Epithelial cell of proximal tubule (primary cell): Measurements from ENCODE around the gene KLHL40. TPM values are rescaled to one million over a fixed set of nuclear protein-coding genes. Genes with fewer than 3 reads are reported as not detected.

Experiments
- DNase-seq: peaks from one replicate; pipeline ENCODE4 v3.0.0-alpha.2; 2011; ENCODE audit warnings: low read depth
- H3K4me3 ChIP-seq: 2 replicates; pipeline ENCODE4 v1.5.1; 2011; ENCODE audit warnings: low read depth, mild to moderate bottlenecking, low read length
- CTCF ChIP-seq: conservative IDR thresholded peaks from 2 replicates; pipeline ENCODE4 v1.5.1; 2012; ENCODE audit warnings: low read depth, mild to moderate bottlenecking, low read length
- total RNA-seq: library from RNA; depleted of rRNA; stranded (reverse); fragments of >200 nt; gene quantifications from 2 replicates; pipeline ENCODE4 v1.2.3, GENCODE V29; 2015

Gene KLHL40
- total RNA-seq, 1 donor from 2014 or later, result not detected

- no peak for TF ChIP-seq CTCF
- DNase-seq, result no peak
- no peak overlapping the region for H3K4me3 ChIP-seq
These were observed 6.7 kb downstream of the KLHL40 start for GRCh38 chr3:42691816-42692666.

- no peak for TF ChIP-seq CTCF
- DNase-seq, result no peak
- H3K4me3 ChIP-seq, result no peak overlapping the region
These were observed 7.6 kb downstream of the KLHL40 start for GRCh38 chr3:42692667-42693529.

GRCh38 chr3:42693530-42693930, 8.2 kb downstream of the KLHL40 start:
- no peak overlapping the region for H3K4me3 ChIP-seq

DNA sequence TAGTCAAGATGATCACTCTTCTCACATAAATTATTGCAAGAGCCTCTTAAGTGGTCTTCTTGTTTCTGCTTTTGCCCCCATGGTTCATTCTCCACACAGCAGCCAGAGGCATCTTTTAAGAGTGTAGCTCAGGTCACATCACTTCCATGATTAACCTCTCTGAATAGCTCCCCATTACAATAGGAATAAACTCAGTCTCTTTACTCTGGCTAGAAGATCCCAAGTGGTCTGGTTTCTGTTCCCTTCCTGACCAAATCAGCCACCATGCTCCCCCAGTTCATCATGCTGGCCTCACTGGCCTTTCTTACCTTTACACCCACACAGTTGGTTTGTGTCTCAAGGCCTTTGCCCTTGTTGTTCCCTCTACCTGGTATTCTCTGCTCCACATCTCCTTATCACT, 9.0 kb downstream of the KLHL40 start:
- DNase-seq, result no peak
- TF ChIP-seq CTCF, result no peak
- H3K4me3 ChIP-seq, result no peak overlapping the region

More at GRCh38 chr3:42693530-42693930, 8.2 kb downstream of the KLHL40 start:
- TF ChIP-seq CTCF, result no peak
- DNase-seq, result no peak

GRCh38 chr3:42696356-42697288, 11.3 kb downstream of the KLHL40 start:
- TF ChIP-seq CTCF, result no peak

DNA sequence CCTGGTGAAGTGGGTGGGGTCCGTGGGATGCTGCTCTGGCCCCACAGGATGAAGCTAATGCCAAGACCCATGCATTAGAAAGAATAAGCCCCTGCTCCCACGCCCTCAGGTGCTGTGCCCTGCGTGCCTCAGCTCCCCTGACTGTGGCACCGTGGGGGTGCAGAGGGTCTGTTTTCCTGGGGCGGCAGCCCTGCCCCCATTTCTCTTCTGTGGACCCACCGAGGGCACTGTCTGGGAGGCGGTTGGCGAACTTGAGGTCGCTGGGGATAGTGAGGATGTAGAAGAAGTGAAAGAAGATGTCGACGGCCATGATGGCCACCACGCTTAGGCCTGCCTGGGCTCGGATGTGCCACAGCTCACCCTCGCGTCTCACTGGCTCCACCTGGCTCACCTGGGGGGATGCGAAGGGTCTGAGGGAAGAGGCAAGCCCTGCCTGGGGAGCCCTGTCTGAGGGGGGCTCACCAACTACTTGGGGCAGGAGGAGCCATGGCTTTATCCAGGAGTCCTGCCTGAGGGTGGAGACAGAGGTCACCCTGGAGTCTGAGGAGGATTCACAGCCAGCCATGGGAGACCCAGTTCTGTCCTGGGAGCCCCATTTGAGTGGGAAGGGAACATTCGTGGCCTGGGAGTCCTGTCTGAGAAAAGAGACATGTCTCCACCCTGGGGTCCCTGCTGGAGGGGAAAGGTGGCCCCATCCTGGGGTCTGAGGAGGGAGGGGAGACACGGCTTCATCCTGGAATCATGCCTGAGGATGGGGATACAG, 12.1 kb downstream of the KLHL40 start:
- DNase-seq, result no peak
- TF ChIP-seq CTCF, result no peak
- no peak overlapping the region for H3K4me3 ChIP-seq

More at GRCh38 chr3:42696356-42697288, 11.3 kb downstream of the KLHL40 start:
- no peak overlapping the region for H3K4me3 ChIP-seq
- DNase-seq, result no peak
